PC-9 (cell line): ENCODE results near the gene EIF4A3. TPM values are rescaled to one million over a fixed set of nuclear protein-coding genes. Genes with fewer than 3 reads are reported as not detected.

ENCODE experiments used
- BruUV-seq: library from RNA; stranded (reverse); fragments of 400-500 nt; replicated peaks from 2 replicates; lab custom pipeline; 2021; lab: Mats Ljungman, UMichigan
- CTCF ChIA-PET: fragments of 300-600 bp; sonication (Branson Sonifier 250); formaldehyde crosslinking; loops from one replicate; lab custom pipeline; 2022; ENCODE audit warnings: antibody characterized with exemption; lab: Charles Lee
- POLR2A ChIA-PET: fragments of 300-600 bp; sonication (Branson Sonifier 250); formaldehyde crosslinking; loops from one replicate; lab custom pipeline; 2022; ENCODE audit warnings: antibody characterized with exemption; ENCODE audit not compliant: unreplicated experiment; lab: Charles Lee
- DNase-seq, 2 experiments: peaks; one replicate each; pipeline versions ENCODE4 v3.0.0 to v3.0.0-alpha.2; 2015 to 2022; ENCODE audit warnings: mixed read lengths in 1 of 2
- H2AFZ ChIP-seq: fragments of 200-600 bp; sonication (generic); 2 replicates; pipeline ENCODE4 v1.8.1; 2017; ENCODE audit warnings: antibody characterized with exemption
- H3F3A ChIP-seq: fragments of 200-600 bp; sonication (generic); 2 replicates; pipeline ENCODE4 v1.8.1; 2017; ENCODE audit warnings: antibody characterized with exemption, mild to moderate bottlenecking, low read depth; ENCODE audit not compliant: insufficient read depth
- H3K27ac ChIP-seq: fragments of 200-600 bp; sonication (generic); 2 replicates; pipeline ENCODE4 v1.6.1; 2016; ENCODE audit warnings: mixed run types
- H3K27me3 ChIP-seq: fragments of 200-600 bp; sonication (generic); 2 replicates; pipeline ENCODE4 v1.6.1; 2016; ENCODE audit warnings: low read depth, mixed run types; ENCODE audit not compliant: insufficient read depth
- H3K36me3 ChIP-seq: fragments of 200-600 bp; sonication (generic); 2 replicates; pipeline ENCODE4 v1.6.1; 2016; ENCODE audit warnings: low read depth, mixed run types
- H3K4me1 ChIP-seq: fragments of 200-600 bp; sonication (generic); replicated peaks from 2 replicates; pipeline ENCODE4 v1.6.1; 2016; ENCODE audit warnings: mixed run types; ENCODE audit not compliant: insufficient read depth
- H3K4me2 ChIP-seq: fragments of 200-600 bp; sonication (generic); 2 replicates; pipeline ENCODE4 v1.6.1; 2017; ENCODE audit warnings: mixed run types
- H3K4me3 ChIP-seq: fragments of 200-600 bp; sonication (generic); 2 replicates; pipeline ENCODE4 v1.6.1; 2016; ENCODE audit warnings: mixed run types
- H3K79me2 ChIP-seq: fragments of 200-600 bp; sonication (generic); 2 replicates; pipeline ENCODE4 v1.6.1; 2017; ENCODE audit warnings: low read depth, mixed run types
- H3K9me2 ChIP-seq: fragments of 200-600 bp; sonication (generic); 2 replicates; pipeline ENCODE4 v1.8.1; 2017; ENCODE audit warnings: mild to moderate bottlenecking; ENCODE audit not compliant: insufficient read depth
- H3K9me3 ChIP-seq: fragments of 200-600 bp; sonication (generic); 2 replicates; pipeline ENCODE4 v1.8.1; 2016; ENCODE audit warnings: low read depth; ENCODE audit not compliant: insufficient read depth
- H4K20me1 ChIP-seq: fragments of 200-600 bp; sonication (generic); 2 replicates; pipeline ENCODE4 v1.8.1; 2017; ENCODE audit not compliant: insufficient read depth
- EZH2 ChIP-seq: fragments of 200-600 bp; sonication (generic); IDR thresholded peaks from 2 replicates; pipeline ENCODE4 v1.8.0; 2017; ENCODE audit warnings: antibody characterized with exemption, low read depth
- intact Hi-C: fragments of 100-400 bp; cut with micrococcal nuclease; formaldehyde crosslinking; loops from one replicate; pipeline ENCODE4 v1.10.0; 2022; ENCODE audit not compliant: unreplicated experiment
- total RNA-seq: library from RNA; stranded (reverse); gene quantifications from 2 replicates; pipeline ENCODE4 v1.2.3, GENCODE V29; 2021
- TF ChIP-seq, protein P1 (sequence below): fragments of 200-600 bp; sonication (generic); conservative IDR thresholded peaks from 2 replicates; pipeline ENCODE4 v1.6.1; 2017; ENCODE audit warnings: mixed run types, antibody characterized with exemption, mild to moderate bottlenecking, moderate library complexity

Gene EIF4A3
- total RNA-seq, 1 experiment from 2014 or later = 114 TPM

DNA sequence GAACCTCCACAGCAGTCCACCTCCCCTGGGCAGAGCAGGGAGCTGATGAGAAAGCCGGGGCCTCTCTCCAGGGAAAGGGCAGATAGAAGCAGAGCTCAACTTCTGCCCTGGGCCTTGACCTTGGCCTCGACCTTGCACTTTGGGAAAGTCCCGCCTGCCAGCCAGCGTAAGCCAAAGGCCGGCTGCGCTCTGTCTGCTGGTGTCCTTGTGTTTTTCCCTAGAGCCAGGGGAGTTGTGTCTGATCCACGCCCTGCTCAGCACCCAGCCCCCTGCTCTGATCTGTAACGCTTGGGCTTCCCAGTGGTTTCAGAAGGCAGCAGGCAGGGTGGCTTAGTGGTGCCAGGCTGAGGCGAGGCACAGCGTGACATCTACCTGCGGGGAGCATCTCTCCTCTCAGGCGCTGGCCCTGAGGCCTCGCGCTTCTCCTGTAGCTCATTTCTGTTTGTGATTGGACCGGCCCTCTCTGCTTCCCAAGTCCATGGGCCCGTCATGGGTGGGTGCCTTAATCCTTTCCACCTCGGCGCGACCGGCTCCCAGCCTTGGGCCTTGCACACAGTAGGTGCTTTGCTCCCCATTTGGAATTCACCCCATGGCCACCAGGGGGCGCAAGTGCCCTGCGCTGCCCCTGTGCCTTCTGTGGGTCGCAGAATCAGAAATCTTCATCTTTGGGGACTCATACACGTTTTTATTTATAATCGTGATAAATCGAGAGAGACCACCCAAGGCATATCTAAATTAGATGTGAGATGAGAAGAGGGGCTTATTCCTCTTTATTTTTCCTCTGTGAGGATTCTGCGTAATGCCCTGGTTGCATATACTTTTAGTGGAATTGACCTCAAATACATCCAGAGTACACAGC lies 49.0 kb upstream of the EIF4A3 start:
- no peak for DNase-seq
- BruUV-seq = no TSS peak

DNA sequence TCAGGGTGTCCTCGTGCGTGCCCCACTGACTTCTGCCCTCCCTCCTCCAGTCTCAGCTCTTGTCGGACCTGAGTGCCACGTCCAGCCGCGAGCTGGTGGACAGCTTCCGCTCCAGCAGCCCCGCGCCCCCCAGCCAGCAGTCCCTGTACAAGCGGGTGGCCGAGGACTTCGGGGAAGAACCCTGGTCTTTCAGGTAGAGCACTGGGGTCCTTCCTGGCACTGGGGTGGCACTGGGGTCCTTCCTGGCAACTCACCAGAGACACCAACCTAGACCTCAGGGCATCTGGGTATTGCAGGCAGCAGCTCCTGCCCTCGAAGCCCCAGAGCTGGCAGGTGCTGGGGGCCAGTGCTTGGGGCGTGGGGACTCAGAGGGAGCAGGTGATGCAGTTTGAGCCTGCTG lies 48.2 kb upstream of the EIF4A3 start:
- POLR2A ChIA-PET = no interaction called here
- no peaks in the 10 kb centered on the region for H3F3A ChIP-seq

More for the DNA sequence above, 49.0 kb upstream of the EIF4A3 start:
- Histone ChIP-seq H3K4me3 (no peak overlapping the region), H4K20me1 (no peaks in the 10 kb centered on the region), H3F3A (no peaks in the 10 kb centered on the region), H3K9me3 (no peaks in the 10 kb centered on the region), H2AFZ (no peak overlapping the region), H3K4me1 (no peaks in the 10 kb centered on the region), H3K9me2 (no peaks in the 10 kb centered on the region), H3K36me3 (no peaks in the 10 kb centered on the region), H3K27me3 (no peaks in the 10 kb centered on the region), H3K79me2 (no peaks in the 10 kb centered on the region), H3K4me2 (no peak overlapping the region), H3K27ac (no peak overlapping the region)
- TF ChIP-seq EZH2 = no peak
- TF ChIP-seq, protein P1, sequence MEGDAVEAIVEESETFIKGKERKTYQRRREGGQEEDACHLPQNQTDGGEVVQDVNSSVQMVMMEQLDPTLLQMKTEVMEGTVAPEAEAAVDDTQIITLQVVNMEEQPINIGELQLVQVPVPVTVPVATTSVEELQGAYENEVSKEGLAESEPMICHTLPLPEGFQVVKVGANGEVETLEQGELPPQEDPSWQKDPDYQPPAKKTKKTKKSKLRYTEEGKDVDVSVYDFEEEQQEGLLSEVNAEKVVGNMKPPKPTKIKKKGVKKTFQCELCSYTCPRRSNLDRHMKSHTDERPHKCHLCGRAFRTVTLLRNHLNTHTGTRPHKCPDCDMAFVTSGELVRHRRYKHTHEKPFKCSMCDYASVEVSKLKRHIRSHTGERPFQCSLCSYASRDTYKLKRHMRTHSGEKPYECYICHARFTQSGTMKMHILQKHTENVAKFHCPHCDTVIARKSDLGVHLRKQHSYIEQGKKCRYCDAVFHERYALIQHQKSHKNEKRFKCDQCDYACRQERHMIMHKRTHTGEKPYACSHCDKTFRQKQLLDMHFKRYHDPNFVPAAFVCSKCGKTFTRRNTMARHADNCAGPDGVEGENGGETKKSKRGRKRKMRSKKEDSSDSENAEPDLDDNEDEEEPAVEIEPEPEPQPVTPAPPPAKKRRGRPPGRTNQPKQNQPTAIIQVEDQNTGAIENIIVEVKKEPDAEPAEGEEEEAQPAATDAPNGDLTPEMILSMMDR = peak; percentile 99
- ChIA-PET POLR2A (no interaction called here), CTCF (no interaction called here)
- intact Hi-C loops = no loop called here

DNA sequence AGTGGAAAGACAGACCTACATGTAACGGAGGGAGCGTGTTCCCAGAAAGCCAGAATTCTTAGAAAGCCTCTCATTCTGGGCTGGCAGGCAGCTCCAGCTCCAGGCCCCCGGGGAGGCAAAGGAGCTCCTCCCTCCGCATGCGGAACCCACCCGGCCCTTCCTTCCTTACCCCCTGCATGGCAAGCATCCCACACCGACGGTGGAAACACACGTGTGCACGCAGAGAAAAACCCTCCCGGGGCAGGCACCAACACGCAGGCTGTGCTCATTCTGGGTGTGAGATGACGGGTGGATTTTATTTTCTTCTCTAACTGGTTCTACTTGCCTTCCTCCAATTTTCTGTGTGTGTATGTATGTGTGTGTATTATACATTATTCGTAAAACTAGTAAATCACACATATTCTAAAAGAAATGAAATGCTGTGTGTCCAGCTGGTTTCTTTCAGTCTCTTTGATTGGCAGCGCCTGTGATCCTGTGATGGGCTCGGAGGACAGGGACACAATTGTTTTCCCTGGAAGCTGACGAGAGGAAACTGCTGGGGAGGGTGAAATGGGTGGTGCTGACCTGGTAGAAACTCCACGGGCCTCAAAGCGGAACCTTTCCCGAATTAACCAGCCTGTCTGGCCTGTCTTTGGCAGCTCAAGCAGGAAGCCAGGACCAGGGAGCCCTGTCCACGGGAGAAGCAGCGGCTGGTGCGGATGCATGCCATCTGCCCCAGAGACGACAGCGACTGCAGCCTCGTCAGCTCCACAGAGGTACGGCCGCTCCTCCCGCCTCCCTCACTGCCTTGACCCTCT lies 45.1 kb upstream of the EIF4A3 start:
- Histone ChIP-seq H3K4me1 (no peaks in the 10 kb centered on the region), H4K20me1 (no peaks in the 10 kb centered on the region), H3K4me2 (no peak overlapping the region), H3K27me3 (no peaks in the 10 kb centered on the region), H3K4me3 (no peak overlapping the region), H3K79me2 (no peaks in the 10 kb centered on the region), H2AFZ (no peak overlapping the region), H3K9me2 (no peaks in the 10 kb centered on the region), H3K9me3 (no peaks in the 10 kb centered on the region), H3K36me3 (no peaks in the 10 kb centered on the region), H3K27ac (no peak overlapping the region), H3F3A (no peaks in the 10 kb centered on the region)
- intact Hi-C loops = no loop called here
- POLR2A ChIA-PET = no interaction called here
- no TSS peak for BruUV-seq
- no peak for TF ChIP-seq EZH2
- TF ChIP-seq, protein P1 = no peak
- CTCF ChIA-PET = no interaction called here
- DNase-seq = no peak

More for the DNA sequence above, 48.2 kb upstream of the EIF4A3 start:
- H3K4me1 ChIP-seq = no peaks in the 10 kb centered on the region
- no peak for TF ChIP-seq EZH2
- TF ChIP-seq, protein P1 = no peak
- H3K36me3 ChIP-seq = no peaks in the 10 kb centered on the region
- no peak overlapping the region for H3K4me3 ChIP-seq
- H3K4me2 ChIP-seq = no peak overlapping the region
- intact Hi-C loops = no loop called here
- no peaks in the 10 kb centered on the region for H3K9me3 ChIP-seq
- CTCF ChIA-PET = no interaction called here
- no peaks in the 10 kb centered on the region for H3K79me2 ChIP-seq
- H4K20me1 ChIP-seq = no peaks in the 10 kb centered on the region
- no peaks in the 10 kb centered on the region for H3K27me3 ChIP-seq
- no peak overlapping the region for H3K27ac ChIP-seq
- H2AFZ ChIP-seq = no peak overlapping the region
- no peaks in the 10 kb centered on the region for H3K9me2 ChIP-seq
- DNase-seq = no peak
- no TSS peak for BruUV-seq
